ENCODE data around the gene ACCSL.
A peak's percentile ranks its signal among the peaks of the same experiment; 100 is the strongest.

ACCSL gene

DNA sequence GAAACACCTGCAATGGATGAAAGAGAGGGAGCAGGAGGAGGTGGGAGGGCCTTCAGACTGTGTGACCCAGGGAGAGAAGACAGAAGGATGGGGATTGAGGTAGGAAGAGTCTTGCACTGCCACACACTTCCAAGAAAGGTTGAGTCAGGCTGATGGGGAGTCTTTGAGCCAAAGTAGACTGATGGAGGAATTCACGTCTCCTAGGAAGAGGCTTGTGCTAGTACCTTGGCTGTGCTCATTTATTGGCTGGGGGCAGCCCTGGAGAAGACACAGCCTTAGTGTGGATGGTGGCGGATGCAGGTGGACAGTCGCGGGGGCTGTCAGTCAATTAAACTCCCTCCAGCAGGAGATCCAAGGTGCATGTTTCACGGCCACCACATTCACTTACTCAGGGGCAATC lies 16.2 kb upstream of the ACCSL start:
- H3K27ac Mint-ChIP-seq = no peak overlapping the region
- no peak overlapping the region for H3K4me3 Mint-ChIP-seq
- no peaks in the 10 kb centered on the region for H3K36me3 Mint-ChIP-seq (ENCODE audit: low read depth)

DNA sequence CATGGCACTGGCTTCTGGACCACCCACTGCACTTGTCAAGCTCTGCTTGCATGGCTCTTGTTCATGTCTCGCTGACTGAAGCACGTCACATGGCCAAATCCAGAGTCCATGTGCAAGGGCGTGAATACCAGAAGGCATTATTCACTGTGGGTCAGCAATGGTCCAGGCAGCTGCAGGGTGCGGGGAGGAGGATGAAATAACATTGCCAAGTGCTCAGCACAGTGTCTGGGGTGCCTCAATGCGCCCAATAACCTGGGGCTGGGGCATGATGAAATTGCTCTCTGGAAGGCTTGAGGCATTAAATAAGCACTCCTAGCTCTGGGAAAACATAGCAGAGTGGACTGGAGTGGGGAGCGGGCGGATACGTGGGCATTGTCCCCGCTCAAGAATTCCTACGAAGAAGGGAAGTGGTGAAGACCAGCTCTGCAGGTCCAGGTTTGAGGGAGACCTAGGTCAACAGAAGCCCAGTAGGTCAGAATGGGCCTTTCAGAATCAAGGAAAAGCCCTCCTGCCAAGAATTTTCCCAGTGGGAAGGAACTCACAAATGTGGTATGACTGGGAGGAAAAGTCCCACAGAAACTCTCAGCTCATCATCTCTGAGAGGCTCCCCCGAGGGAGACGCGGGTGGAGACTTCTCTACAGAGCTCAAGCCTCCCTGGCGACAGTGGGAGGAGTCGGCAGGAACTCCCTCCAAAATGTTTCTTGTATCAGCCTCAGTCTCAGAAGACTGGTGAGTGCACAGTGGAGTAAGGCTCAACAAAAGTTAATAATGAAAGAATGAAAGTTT lies 15.3 kb upstream of the ACCSL start:
- no peaks in the 10 kb centered on the region for H3K4me1 Mint-ChIP-seq (ENCODE audit: low read depth)
- no peak overlapping the region for H3K4me3 Mint-ChIP-seq
- H3K27me3 Mint-ChIP-seq = peaks cover 34% of the 10 kb centered on the region
- no peaks in the 10 kb centered on the region for H3K9me3 Mint-ChIP-seq
- H3K36me3 Mint-ChIP-seq (ENCODE audit: low read depth) = no peaks in the 10 kb centered on the region
- no peak overlapping the region for H3K27ac Mint-ChIP-seq

More for the DNA sequence above, 16.2 kb upstream of the ACCSL start:
- Mint-ChIP-seq H3K9me3 (no peaks in the 10 kb centered on the region), H3K4me1 (ENCODE audit: low read depth) (no peaks in the 10 kb centered on the region), H3K27me3 (peaks cover 34% of the 10 kb centered on the region)

DNA sequence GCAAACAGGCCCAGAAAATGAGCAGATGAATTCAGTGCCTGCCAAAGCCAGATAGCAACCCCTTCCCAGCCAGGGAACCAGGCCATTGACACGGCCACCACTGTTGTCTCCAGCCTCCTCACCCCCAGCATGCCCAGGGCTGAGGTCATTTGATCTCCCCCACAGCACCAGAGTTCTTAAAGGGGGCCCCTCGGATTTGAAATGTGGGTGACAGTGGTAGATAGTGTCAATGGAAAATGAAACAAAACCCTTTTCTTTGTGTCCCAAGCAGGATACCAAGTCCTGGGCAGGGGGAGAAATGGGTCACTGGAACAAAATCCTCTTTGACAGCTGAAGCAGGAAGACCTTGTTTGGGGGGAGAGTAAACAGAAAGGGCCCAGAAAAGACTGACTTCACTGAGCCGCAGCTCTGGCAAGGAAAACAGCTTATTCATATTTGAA lies 14.3 kb upstream of the ACCSL start:
- H3K27ac Mint-ChIP-seq = no peak overlapping the region
- no peaks in the 10 kb centered on the region for H3K4me1 Mint-ChIP-seq (ENCODE audit: low read depth)
- no peak overlapping the region for H3K4me3 Mint-ChIP-seq
- H3K36me3 Mint-ChIP-seq (ENCODE audit: low read depth) = no peaks in the 10 kb centered on the region
- H3K27me3 Mint-ChIP-seq = peaks cover 31% of the 10 kb centered on the region
- H3K9me3 Mint-ChIP-seq = no peaks in the 10 kb centered on the region

DNA sequence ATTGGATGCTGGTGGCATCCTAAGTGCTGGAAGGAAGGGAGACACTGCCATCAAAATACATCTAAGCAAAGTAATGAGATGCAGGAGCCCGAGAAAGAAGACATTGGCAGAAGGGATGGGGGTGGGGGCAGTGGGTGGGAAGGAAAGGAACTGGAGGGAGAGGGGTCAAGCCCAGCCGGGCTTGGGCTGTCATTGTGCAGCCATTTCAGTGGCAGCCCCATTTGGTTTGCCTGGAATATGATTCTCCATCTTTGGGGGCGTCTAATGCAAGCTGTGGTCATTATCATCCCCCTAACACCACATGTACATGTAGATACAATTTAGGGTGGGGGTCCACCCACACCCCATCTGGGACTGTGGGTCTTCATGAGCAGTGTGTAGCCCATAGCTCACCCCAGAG lies 13.9 kb upstream of the ACCSL start:
- peaks cover 26% of the 10 kb centered on the region for H3K27me3 Mint-ChIP-seq
- no peaks in the 10 kb centered on the region for H3K4me1 Mint-ChIP-seq (ENCODE audit: low read depth)
- H3K4me3 Mint-ChIP-seq = no peak overlapping the region
- no peaks in the 10 kb centered on the region for H3K36me3 Mint-ChIP-seq (ENCODE audit: low read depth)
- H3K27ac Mint-ChIP-seq = no peak overlapping the region
- H3K9me3 Mint-ChIP-seq = no peaks in the 10 kb centered on the region

DNA sequence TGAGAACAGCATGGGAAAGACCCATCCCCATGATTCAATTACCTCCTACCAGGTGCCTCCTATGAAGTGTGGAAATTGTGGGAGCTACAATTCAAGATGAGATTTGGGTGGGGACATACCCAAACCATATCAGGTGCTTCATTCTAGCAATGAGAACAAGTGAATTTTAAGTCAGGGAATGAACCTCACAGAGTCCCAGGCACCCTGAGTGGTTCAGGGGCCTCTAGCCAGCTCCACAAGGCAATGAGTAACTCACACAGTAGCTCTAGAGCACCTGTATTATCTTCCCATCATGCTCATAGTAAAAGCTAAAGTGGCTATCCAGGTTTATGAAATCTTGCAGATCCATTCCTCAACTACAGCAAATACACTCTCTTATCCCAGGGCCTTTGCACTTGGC lies 13.1 kb upstream of the ACCSL start:
- Mint-ChIP-seq H3K27me3 (peaks cover 19% of the 10 kb centered on the region), H3K4me1 (ENCODE audit: low read depth) (no peaks in the 10 kb centered on the region), H3K9me3 (no peaks in the 10 kb centered on the region), H3K36me3 (ENCODE audit: low read depth) (no peaks in the 10 kb centered on the region), H3K27ac (no peak overlapping the region), H3K4me3 (no peak overlapping the region)

DNA sequence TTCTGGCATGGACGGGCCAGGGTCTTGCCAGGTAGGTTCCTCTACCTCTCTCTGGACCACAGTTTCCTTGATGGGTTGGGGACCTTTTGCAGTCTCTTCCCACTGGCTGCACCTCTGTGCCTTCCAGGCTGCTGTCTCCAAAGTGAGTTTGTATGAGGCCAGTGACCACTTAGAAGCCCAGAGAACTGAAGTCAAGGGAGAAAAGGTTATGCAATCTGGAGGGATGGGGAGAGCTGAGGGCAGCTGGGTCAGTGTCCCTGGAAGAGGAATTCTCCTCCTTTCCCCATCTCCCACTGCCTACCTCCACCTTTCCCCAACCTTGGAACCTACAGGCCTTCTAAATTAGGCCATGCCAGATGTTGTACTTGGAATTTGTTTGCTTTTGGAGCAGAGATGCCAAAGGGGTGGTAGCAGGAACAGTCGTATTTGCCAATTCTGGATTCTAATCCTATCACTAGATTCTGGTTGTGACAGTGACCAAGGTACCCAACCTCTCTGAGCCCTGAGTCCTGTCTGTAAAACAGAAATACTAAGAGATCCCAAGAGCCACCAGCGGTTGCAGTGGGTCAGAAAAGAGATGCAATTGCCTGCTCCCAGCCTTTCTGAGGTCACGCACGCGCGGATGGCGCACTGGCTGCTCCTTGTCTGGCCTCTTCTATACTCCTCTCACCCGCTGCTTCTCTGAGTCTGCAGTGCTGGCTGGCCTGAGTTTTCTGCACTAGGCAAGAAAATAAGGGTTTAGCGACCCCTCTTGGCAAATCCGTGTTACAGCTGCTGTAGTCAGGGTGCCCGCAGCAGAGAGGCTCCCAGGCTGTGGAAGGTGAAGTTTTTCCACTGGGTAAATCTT lies 10.7 kb upstream of the ACCSL start:
- Mint-ChIP-seq H3K27me3 (peaks cover 3% of the 10 kb centered on the region), H3K4me1 (ENCODE audit: low read depth) (no peaks in the 10 kb centered on the region), H3K4me3 (no peak overlapping the region), H3K36me3 (ENCODE audit: low read depth) (no peaks in the 10 kb centered on the region), H3K9me3 (no peaks in the 10 kb centered on the region), H3K27ac (no peak overlapping the region)

DNA sequence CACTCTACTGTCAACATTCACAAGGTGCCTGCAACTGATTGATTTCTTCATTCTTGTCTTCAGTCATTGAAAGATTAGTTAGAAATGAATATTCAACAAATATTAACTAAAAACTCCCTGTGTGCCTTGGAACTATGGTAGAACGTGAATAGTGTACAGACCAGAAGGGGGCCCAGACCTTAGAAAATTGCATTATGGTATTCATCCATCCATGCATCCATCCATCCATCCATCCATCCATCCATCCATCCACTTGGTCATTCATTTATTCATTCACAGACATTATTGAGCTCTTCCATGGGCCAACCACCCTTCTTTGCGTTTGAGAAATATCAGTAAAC lies 10.2 kb upstream of the ACCSL start:
- Mint-ChIP-seq H3K4me1 (ENCODE audit: low read depth) (no peaks in the 10 kb centered on the region), H3K9me3 (no peaks in the 10 kb centered on the region), H3K36me3 (ENCODE audit: low read depth) (no peaks in the 10 kb centered on the region), H3K4me3 (no peak overlapping the region), H3K27ac (no peak overlapping the region), H3K27me3 (no peaks in the 10 kb centered on the region)

DNA sequence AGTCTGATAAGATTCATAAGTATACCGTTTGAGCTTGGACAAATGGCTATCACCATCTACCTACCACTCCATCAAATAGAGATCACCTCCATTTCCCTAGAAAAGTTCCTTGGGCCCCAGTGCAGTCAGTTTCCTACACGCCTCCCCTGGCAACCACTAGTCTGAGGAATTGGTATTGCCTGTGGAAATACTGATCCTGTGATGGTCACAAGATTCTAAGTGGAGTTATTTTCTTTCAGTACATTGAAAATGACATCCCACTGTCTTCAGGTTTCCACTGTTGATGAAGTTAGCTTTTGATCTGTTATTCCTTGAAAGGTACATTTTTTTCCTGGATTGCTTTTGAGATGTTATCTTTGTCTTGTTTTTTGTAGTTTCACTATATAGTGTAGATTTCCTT lies 4.6 kb upstream of the ACCSL start:
- no peak overlapping the region for H3K4me3 Mint-ChIP-seq
- no peaks in the 10 kb centered on the region for H3K36me3 Mint-ChIP-seq (ENCODE audit: low read depth)
- H3K27ac Mint-ChIP-seq = no peak overlapping the region
- H3K9me3 Mint-ChIP-seq = no peaks in the 10 kb centered on the region
- H3K27me3 Mint-ChIP-seq = no peaks in the 10 kb centered on the region
- H3K4me1 Mint-ChIP-seq (ENCODE audit: low read depth) = no peaks in the 10 kb centered on the region

DNA sequence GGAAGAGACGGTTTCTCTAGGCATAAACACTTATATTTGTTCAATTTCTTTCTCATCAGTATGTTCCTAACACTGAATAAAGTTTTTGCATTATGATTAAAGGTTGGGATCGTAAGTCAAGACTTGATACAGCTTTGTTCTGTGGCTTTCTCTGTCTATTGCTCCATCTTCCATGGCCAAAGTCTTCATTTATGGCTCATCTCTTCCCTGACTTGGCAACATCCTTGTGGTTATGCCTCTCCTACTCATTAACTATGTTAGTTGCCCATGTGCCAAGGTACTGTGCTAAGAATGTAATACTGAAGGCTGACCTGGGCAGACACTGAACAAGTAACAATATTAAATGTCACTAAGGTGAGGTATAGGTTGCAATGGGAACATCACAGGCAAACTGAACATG lies 1.6 kb upstream of the ACCSL start:
- Mint-ChIP-seq H3K4me3 (no peak overlapping the region), H3K4me1 (ENCODE audit: low read depth) (no peaks in the 10 kb centered on the region), H3K27me3 (no peaks in the 10 kb centered on the region), H3K36me3 (ENCODE audit: low read depth) (no peaks in the 10 kb centered on the region), H3K27ac (no peak overlapping the region), H3K9me3 (no peaks in the 10 kb centered on the region)

DNA sequence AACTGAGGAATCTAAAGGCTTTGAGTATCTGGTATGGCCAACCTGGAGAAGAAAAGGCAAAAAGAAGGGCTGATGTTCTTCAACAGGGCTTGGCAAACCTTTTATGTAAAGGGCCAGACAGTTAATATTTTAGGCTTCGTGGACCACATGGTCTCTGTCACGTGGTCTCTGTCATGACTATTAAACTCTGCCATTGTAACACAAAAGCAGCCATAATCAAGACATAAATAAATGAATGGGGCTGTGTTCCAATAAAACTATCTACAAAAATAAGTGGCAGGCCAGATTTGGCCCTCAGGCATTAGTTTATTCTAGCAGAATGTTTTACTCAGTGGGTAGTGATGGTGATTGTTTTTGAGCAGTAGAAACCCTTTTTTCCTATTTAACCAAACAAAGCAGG lies 483 bp upstream of the ACCSL start:
- H3K4me3 Mint-ChIP-seq = no peak overlapping the region
- no peaks in the 10 kb centered on the region for H3K36me3 Mint-ChIP-seq (ENCODE audit: low read depth)
- no peaks in the 10 kb centered on the region for H3K27me3 Mint-ChIP-seq
- no peaks in the 10 kb centered on the region for H3K4me1 Mint-ChIP-seq (ENCODE audit: low read depth)
- H3K9me3 Mint-ChIP-seq = no peaks in the 10 kb centered on the region
- H3K27ac Mint-ChIP-seq = no peak overlapping the region

DNA sequence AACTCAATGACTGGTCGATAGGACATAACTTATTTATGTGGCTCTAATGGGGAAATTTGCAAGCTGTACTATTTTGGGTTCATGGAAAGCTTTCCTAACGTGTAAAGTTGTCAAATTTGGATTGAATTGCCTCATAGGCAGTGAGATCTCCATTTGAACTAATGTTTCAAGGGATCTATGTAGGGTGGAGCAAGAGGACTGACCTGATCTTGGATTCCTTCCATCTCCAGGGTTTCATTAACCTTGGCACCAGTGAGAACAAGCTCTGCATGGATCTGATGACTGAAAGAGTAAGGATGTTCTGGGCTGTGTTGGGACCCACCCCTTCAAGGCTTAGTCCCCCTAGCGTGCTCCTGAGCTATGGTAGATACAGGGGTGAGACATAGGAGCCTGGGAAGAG lies 2.1 kb downstream of the ACCSL start:
- Mint-ChIP-seq H3K27ac (no peak overlapping the region), H3K4me1 (ENCODE audit: low read depth) (no peaks in the 10 kb centered on the region), H3K4me3 (no peak overlapping the region), H3K9me3 (no peaks in the 10 kb centered on the region), H3K36me3 (ENCODE audit: low read depth) (no peaks in the 10 kb centered on the region), H3K27me3 (no peaks in the 10 kb centered on the region)

DNA sequence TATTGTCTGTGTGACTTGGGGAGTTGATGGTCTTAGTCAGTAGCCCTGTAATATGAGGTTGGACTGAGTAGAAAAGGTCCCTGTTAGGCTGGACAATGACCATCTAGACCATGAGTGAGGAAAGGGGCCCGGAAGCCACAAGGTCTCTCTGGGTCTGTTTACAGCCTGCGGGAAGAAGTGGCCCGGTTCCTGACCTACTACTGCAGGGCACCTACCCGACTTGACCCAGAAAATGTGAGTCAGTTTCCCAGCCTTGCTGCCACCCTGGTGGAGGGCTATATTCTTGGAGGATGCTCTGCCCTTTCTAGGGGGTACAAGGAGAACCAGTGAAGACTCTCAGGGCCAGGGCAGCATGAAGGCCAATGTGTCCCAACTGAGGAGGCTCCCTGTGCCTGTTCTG lies 3.4 kb downstream of the ACCSL start:
- Mint-ChIP-seq H3K4me3 (no peak overlapping the region), H3K9me3 (no peaks in the 10 kb centered on the region), H3K4me1 (ENCODE audit: low read depth) (no peaks in the 10 kb centered on the region), H3K36me3 (ENCODE audit: low read depth) (no peaks in the 10 kb centered on the region), H3K27me3 (no peaks in the 10 kb centered on the region), H3K27ac (no peak overlapping the region)

DNA sequence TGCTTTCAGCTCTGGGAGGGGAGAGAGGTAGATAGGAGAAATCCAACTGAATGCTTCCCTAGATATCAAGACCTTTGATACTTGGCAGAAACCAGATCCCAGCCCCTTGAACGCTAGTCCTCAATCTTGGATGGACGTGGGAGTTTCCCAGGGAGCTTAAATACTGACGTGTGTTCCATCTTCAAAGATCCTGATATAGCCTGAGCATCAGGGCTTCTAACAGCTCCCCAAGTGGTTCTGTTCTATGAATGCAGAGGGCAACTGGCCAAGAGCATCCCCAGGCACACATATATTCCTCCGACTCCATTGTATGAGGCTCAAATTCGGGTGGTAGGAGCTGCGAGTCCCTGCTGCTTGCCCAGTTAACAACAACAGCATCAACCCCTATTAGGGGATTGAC lies 9.6 kb downstream of the ACCSL start:
- no peak overlapping the region for H3K4me3 Mint-ChIP-seq
- H3K9me3 Mint-ChIP-seq = no peaks in the 10 kb centered on the region
- H3K36me3 Mint-ChIP-seq (ENCODE audit: low read depth) = no peaks in the 10 kb centered on the region
- H3K27me3 Mint-ChIP-seq = no peaks in the 10 kb centered on the region
- no peaks in the 10 kb centered on the region for H3K4me1 Mint-ChIP-seq (ENCODE audit: low read depth)
- H3K27ac Mint-ChIP-seq = no peak overlapping the region

DNA sequence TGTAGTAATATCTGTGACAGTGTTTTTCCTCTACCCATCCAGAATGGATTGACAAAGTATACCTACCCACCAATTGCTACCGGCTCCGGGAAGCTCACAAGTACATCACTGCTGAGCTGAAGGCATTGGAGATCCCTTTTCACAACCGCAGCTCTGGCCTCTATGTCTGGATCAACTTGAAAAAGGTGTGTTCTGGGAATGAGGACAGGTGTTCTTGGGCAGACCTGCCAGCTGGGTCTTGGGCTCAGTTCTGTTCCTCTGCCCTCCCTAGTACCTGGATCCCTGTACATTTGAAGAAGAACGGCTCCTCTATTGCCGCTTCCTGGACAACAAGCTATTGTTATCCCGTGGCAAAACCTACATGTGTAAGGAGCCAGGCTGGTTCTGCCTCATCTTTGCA lies 10.5 kb downstream of the ACCSL start:
- no peaks in the 10 kb centered on the region for H3K4me1 Mint-ChIP-seq (ENCODE audit: low read depth)
- H3K27me3 Mint-ChIP-seq = no peaks in the 10 kb centered on the region
- no peak overlapping the region for H3K27ac Mint-ChIP-seq
- H3K36me3 Mint-ChIP-seq (ENCODE audit: low read depth) = no peaks in the 10 kb centered on the region
- H3K9me3 Mint-ChIP-seq = no peaks in the 10 kb centered on the region
- no peak overlapping the region for H3K4me3 Mint-ChIP-seq

DNA sequence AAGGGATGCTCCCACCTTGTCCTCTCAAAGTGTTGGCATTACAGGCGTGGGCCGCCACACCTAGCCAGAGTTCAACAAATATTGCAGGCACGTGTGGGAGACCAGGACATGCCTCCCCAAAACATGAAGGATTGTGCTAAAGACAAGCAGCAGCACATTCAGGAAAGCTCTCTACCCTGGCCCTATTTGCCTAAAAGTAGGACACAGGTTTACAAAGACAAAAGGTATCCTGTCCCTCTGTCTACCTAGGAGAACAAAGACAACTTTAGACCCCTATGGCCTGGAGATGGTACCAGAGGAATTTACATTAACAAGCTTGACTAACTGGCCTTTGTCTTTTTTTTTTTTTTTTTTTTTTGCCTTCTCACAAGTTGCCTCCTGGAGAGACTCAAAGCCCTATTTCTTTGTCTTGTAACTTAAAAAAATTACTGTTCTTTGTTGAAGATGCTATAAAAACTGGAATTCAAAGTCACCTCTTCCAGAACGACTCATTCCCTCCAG lies 17.4 kb downstream of the ACCSL start:
- no peaks in the 10 kb centered on the region for H3K9me3 Mint-ChIP-seq
- peaks cover 25% of the 10 kb centered on the region for H3K4me1 Mint-ChIP-seq (ENCODE audit: low read depth)
- H3K36me3 Mint-ChIP-seq (ENCODE audit: low read depth) = no peaks in the 10 kb centered on the region
- peak overlapping the region; percentile 84 for H3K4me3 Mint-ChIP-seq
- H3K27ac Mint-ChIP-seq = peak overlapping the region; percentile 88
- no peaks in the 10 kb centered on the region for H3K27me3 Mint-ChIP-seq

Data from stimulated activated naive CD8-positive, alpha-beta T cell treated with anti-CD3 and anti-CD28 coated beads, Interleukin-15, Interleukin-2, amounts not matched to agents 100 ng/mL and 50 ng/mL, for 24 hours (primary cell).